ENCODE results near the gene CLEC19A.

CLEC19A gene

GRCh38 chr16:19289811-19290485, 4.4 kb downstream of the CLEC19A start:
- ATAC-seq: no peak
- TF ChIP-seq ZNF8 (CRISPR knock-in tag; IDR thresholded peaks at IDR 0.05) (no peak), ESRRG (CRISPR knock-in tag; IDR thresholded peaks at IDR 0.05) (no peak), ZFP30 (CRISPR knock-in tag; IDR thresholded peaks at IDR 0.05) (no peak), ZNF70 (CRISPR knock-in tag; IDR thresholded peaks at IDR 0.05) (no peak)
- TF ChIP-seq, protein P1, sequence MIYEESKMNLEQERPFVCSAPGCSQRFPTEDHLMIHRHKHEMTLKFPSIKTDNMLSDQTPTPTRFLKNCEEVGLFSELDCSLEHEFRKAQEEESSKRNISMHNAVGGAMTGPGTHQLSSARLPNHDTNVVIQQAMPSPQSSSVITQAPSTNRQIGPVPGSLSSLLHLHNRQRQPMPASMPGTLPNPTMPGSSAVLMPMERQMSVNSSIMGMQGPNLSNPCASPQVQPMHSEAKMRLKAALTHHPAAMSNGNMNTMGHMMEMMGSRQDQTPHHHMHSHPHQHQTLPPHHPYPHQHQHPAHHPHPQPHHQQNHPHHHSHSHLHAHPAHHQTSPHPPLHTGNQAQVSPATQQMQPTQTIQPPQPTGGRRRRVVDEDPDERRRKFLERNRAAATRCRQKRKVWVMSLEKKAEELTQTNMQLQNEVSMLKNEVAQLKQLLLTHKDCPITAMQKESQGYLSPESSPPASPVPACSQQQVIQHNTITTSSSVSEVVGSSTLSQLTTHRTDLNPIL (CRISPR knock-in tag; IDR thresholded peaks at IDR 0.05; ENCODE audit: low read depth): no peak

DNA sequence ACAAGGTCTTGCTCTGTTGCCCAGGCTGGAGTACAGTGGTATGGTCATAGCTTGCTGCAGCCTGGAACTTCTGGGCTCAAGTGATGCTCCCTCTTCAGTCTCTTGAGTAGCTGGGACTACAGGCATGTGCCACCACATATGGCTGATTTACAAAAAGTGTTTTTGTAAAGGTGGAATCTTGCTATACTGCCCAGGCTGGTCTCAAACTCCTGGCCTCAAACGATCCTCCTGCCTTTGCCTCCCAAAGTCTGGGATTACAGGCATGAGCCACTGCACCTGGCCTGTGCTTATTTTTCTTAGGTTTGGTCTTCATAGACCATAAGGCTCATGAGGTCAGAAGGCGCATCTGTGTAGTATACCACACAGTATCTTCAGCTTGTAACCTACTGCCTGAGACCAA, 5.3 kb downstream of the CLEC19A start:
- no peak for TF ChIP-seq ZFP3 (CRISPR knock-in tag; IDR thresholded peaks at IDR 0.05)
- TF ChIP-seq SNAI2 (CRISPR knock-in tag; IDR thresholded peaks at IDR 0.05): no peak
- TF ChIP-seq ARNTL (CRISPR knock-in tag; IDR thresholded peaks at IDR 0.05; ENCODE audit: borderline replicate concordance, low read depth): no peak
- no peak for TF ChIP-seq ISL1 (CRISPR knock-in tag; IDR thresholded peaks at IDR 0.05)
- TF ChIP-seq PATZ1 (CRISPR knock-in tag; IDR thresholded peaks at IDR 0.05; ENCODE audit: borderline replicate concordance): no peak
- TF ChIP-seq PPARA (CRISPR knock-in tag; IDR thresholded peaks at IDR 0.05; ENCODE audit: borderline replicate concordance): no peak
- TF ChIP-seq ZNF70 (CRISPR knock-in tag; IDR thresholded peaks at IDR 0.05): no peak
- TF ChIP-seq OSR1 (CRISPR knock-in tag; IDR thresholded peaks at IDR 0.05): no peak
- no peak for TF ChIP-seq TOX (CRISPR knock-in tag; IDR thresholded peaks at IDR 0.05; ENCODE audit: borderline replicate concordance)
- no peak for TF ChIP-seq TCF4 (CRISPR knock-in tag; IDR thresholded peaks at IDR 0.05; ENCODE audit: borderline replicate concordance)
- TF ChIP-seq CSRNP3 (CRISPR knock-in tag; IDR thresholded peaks at IDR 0.05): no peak
- TF ChIP-seq CSDC2 (CRISPR knock-in tag; IDR thresholded peaks at IDR 0.05): no peak
- TF ChIP-seq ZNF565 (CRISPR knock-in tag; conservative IDR thresholded peaks at IDR 0.05; ENCODE audit: low read depth): no peak
- TF ChIP-seq ZC3H10 (CRISPR knock-in tag; IDR thresholded peaks at IDR 0.05): no peak
- TF ChIP-seq GLIS3 (CRISPR knock-in tag; IDR thresholded peaks at IDR 0.05): no peak
- no peak for TF ChIP-seq TSHZ2 (CRISPR knock-in tag; IDR thresholded peaks at IDR 0.05)
- TF ChIP-seq BACH2 (CRISPR knock-in tag; IDR thresholded peaks at IDR 0.05; ENCODE audit: borderline replicate concordance): no peak
- no peak for TF ChIP-seq ESRRG (CRISPR knock-in tag; IDR thresholded peaks at IDR 0.05)
- TF ChIP-seq RARB (CRISPR knock-in tag; IDR thresholded peaks at IDR 0.05): no peak
- no peak for ATAC-seq

DNA sequence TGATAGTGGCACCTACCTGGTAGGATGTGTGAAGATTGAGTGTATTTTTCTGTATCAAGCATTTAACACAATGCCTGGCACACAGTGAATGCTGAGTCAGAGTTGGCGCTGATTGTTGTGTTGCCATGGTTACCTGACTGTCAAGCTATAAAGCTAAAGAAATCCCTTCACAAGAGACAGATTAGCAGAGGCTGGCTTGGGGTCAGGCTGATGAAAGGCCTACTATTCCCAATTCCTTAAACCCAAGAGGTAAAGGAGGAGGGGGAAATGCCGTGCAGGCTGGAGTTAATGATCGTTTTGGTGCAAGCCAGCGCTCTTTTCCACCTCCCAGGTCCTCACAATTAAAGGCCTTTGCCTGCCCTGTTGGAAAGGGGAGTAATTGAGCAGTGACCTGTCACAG, 5.9 kb downstream of the CLEC19A start:
- ATAC-seq: no peak
- TF ChIP-seq ZFP30 (CRISPR knock-in tag; IDR thresholded peaks at IDR 0.05) (no peak), ARNTL (CRISPR knock-in tag; IDR thresholded peaks at IDR 0.05; ENCODE audit: borderline replicate concordance, low read depth) (no peak), GLIS3 (CRISPR knock-in tag; IDR thresholded peaks at IDR 0.05) (no peak), POU6F1 (CRISPR knock-in tag; IDR thresholded peaks at IDR 0.05; ENCODE audit: borderline replicate concordance, low read depth) (no peak), ZC3H10 (CRISPR knock-in tag; IDR thresholded peaks at IDR 0.05) (no peak), ZNF8 (CRISPR knock-in tag; IDR thresholded peaks at IDR 0.05) (no peak), ZFP3 (CRISPR knock-in tag; IDR thresholded peaks at IDR 0.05) (no peak), ESRRG (CRISPR knock-in tag; IDR thresholded peaks at IDR 0.05) (no peak), ZNF70 (CRISPR knock-in tag; IDR thresholded peaks at IDR 0.05) (no peak), PATZ1 (CRISPR knock-in tag; IDR thresholded peaks at IDR 0.05; ENCODE audit: borderline replicate concordance) (no peak), CSDC2 (CRISPR knock-in tag; IDR thresholded peaks at IDR 0.05) (no peak), RARB (CRISPR knock-in tag; IDR thresholded peaks at IDR 0.05) (no peak), ZNF565 (CRISPR knock-in tag; conservative IDR thresholded peaks at IDR 0.05; ENCODE audit: low read depth) (no peak), SNAI2 (CRISPR knock-in tag; IDR thresholded peaks at IDR 0.05) (no peak), OSR1 (CRISPR knock-in tag; IDR thresholded peaks at IDR 0.05) (no peak), TOX (CRISPR knock-in tag; IDR thresholded peaks at IDR 0.05; ENCODE audit: borderline replicate concordance) (no peak)
- TF ChIP-seq, protein P1 (CRISPR knock-in tag; IDR thresholded peaks at IDR 0.05; ENCODE audit: low read depth): no peak

All from SK-N-SH treated with all-trans-retinoic acid at 6 μM for 48 hours (cell line).